Skeletal muscle tissue (tissue), 4 donors: ENCODE results near the gene MTUS2. TPM values are rescaled to one million over a fixed set of nuclear protein-coding genes. Genes with fewer than 3 reads are reported as not detected.

ENCODE experiments used
- H3K27ac ChIP-seq: one replicate; pipeline ENCODE4 v1.7.0; 2013; ENCODE audit warnings: mild to moderate bottlenecking, low read depth, low read length, inconsistent platforms
- H3K27me3 ChIP-seq, 3 donors: one replicate each; pipeline ENCODE4 v1.7.0; 2013; ENCODE audit warnings: low read length in 3 of 3; ENCODE audit not compliant: control insufficient read depth in 3 of 3, insufficient read depth in 3 of 3
- H3K36me3 ChIP-seq, 3 donors: one replicate each; pipeline ENCODE4 v1.7.0; 2013; ENCODE audit warnings: low read length in 3 of 3; ENCODE audit not compliant: control insufficient read depth in 3 of 3, insufficient read depth in 3 of 3
- H3K4me1 ChIP-seq, 3 donors: one replicate each; pipeline ENCODE4 v1.7.0; 2013; ENCODE audit warnings: low read length in 3 of 3, mild to moderate bottlenecking in 3 of 3; ENCODE audit not compliant: control insufficient read depth in 3 of 3, insufficient read depth in 3 of 3
- H3K4me3 ChIP-seq, 3 donors: one replicate each; pipeline ENCODE4 v1.7.0; 2013; ENCODE audit warnings: low read length in 3 of 3
- H3K9ac ChIP-seq, 3 donors: one replicate each; pipeline ENCODE4 v1.7.0; 2013; ENCODE audit warnings: low read length in 3 of 3, mild to moderate bottlenecking in 3 of 3, moderate library complexity in 2 of 3, low read depth in 1 of 3
- H3K9me3 ChIP-seq, 3 donors: one replicate each; pipeline ENCODE4 v1.7.0; 2013; ENCODE audit warnings: low read length in 3 of 3; ENCODE audit not compliant: control insufficient read depth in 3 of 3
- total RNA-seq: library from RNA; depleted of rRNA; stranded (reverse); fragments of >200 nt; gene quantifications from one replicate; pipeline ENCODE4 v1.2.3, GENCODE V29; 2014
- donor health status: Osteomylitis.

MTUS2 gene
- total RNA-seq, 1 donor from 2014 or later, result 4.2 TPM

DNA sequence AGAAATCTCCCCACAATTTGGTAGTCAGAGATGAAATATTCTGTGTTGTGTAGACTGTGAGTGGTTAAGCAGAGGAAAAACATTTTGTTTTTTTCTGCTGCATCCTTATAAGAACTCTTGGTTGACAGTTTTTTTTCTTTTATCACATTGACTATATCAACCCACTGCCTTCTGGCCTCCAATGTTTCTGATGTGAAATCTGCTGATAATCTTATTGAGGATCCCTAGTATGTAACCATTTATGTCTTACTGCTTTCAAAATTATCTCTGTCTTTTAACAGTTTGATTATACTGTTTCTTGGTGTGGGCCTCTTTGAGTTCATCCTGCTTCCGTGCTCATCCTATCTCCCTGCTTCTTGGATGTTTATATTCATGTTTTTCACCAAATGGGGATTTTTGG, 316.9 kb downstream of the MTUS2 start:
- Histone ChIP-seq H3K4me1 (no peaks in the 10 kb centered on the region), H3K27me3 (no peaks in the 10 kb centered on the region), H3K4me3 (no peak overlapping the region), H3K9ac (no peak overlapping the region), H3K27ac (no peak overlapping the region), H3K36me3 (no peaks in the 10 kb centered on the region), H3K9me3 (peaks cover 0 to 2% (median 0%) of the 10 kb centered on the region in 3 donors)

DNA sequence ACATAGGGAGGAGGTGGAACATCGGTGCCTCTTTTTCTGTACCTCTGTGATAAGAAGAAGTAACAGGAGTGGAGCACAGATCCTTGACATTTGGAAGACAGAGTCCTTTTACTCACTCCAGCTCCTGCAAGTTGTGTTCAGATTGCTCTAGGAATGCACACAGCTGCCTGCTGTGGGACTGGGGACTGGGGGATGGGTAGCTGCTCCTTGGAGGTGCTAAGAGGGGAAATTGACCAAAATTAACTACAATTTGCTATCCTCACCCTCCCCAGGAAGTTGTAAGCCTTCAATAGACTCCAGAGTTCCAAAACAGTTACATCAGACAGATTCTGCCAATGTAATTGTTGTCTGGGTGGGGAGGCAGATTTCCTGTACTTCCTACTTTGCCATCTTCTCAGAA, 317.9 kb downstream of the MTUS2 start:
- H3K27ac ChIP-seq, result no peak overlapping the region
- no peak overlapping the region for H3K4me3 ChIP-seq
- no peaks in the 10 kb centered on the region for H3K36me3 ChIP-seq
- H3K4me1 ChIP-seq, result no peaks in the 10 kb centered on the region
- peaks cover 0 to 2% (median 0%) of the 10 kb centered on the region in 3 donors for H3K9me3 ChIP-seq
- H3K27me3 ChIP-seq, result no peaks in the 10 kb centered on the region
- no peak overlapping the region for H3K9ac ChIP-seq

DNA sequence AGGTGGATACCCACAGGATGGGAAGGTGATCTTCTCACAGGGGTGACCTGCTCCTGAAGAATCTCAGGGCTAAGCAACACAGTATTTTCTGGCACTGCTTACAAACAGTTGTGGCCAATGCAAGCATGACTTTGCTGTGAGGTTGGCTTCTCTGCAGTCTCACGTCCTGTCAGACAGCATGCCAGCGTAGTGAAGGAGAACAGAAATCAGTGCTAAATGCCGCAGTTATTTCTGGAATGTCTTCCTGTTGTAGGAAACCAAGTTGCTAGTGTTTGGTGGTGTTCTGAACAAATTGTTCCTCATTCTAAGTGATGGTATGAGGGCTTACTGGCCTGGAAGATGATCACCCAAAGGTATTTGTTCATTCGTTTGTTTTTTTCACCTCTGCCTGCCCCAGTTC, 320.1 kb downstream of the MTUS2 start:
- no peaks in the 10 kb centered on the region for H3K36me3 ChIP-seq
- no peak overlapping the region for H3K4me3 ChIP-seq
- no peak overlapping the region for H3K27ac ChIP-seq

GRCh38 chr13:29143847-29144246, 323.7 kb downstream of the MTUS2 start:
- H3K27me3 ChIP-seq, result no peaks in the 10 kb centered on the region
- no peaks in the 10 kb centered on the region for H3K9me3 ChIP-seq
- H3K4me3 ChIP-seq, result no peak overlapping the region
- no peak overlapping the region for H3K27ac ChIP-seq
- no peaks in the 10 kb centered on the region for H3K4me1 ChIP-seq
- no peaks in the 10 kb centered on the region for H3K36me3 ChIP-seq
- H3K9ac ChIP-seq, result no peak overlapping the region

More for the DNA sequence above, 320.1 kb downstream of the MTUS2 start:
- H3K9me3 ChIP-seq, result peaks cover 0 to 2% (median 0%) of the 10 kb centered on the region in 3 donors
- H3K9ac ChIP-seq, result no peak overlapping the region
- H3K4me1 ChIP-seq, result no peaks in the 10 kb centered on the region
- no peaks in the 10 kb centered on the region for H3K27me3 ChIP-seq

GRCh38 chr13:29154390-29154789, 334.3 kb downstream of the MTUS2 start:
- Histone ChIP-seq H3K4me1 (no peaks in the 10 kb centered on the region), H3K9me3 (no peaks in the 10 kb centered on the region), H3K4me3 (no peak overlapping the region), H3K27ac (no peak overlapping the region), H3K9ac (no peak overlapping the region), H3K36me3 (no peaks in the 10 kb centered on the region), H3K27me3 (no peaks in the 10 kb centered on the region)

DNA sequence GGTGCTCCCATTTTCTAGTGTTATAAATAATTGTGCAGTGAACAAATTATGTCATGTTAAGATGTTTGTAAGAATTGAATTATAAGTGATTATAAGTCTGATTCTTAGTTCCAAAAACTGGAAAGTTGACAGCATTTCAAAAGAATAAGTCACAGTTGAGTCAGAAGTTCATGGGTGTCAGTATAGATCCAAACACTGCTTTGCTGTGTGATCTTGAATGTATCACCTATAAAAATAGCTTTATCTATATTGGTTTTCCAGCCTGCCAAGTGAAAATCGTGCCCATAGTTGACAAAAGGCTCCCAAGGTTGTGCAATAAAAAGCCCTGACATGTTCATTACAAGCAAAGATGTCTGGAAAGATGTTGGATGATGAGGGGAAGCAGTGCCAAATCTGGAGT, 336.0 kb downstream of the MTUS2 start:
- Histone ChIP-seq H3K36me3 (no peaks in the 10 kb centered on the region), H3K4me1 (no peaks in the 10 kb centered on the region), H3K27me3 (no peaks in the 10 kb centered on the region), H3K4me3 (no peak overlapping the region), H3K9ac (no peak overlapping the region), H3K27ac (no peak overlapping the region), H3K9me3 (no peaks in the 10 kb centered on the region)

DNA sequence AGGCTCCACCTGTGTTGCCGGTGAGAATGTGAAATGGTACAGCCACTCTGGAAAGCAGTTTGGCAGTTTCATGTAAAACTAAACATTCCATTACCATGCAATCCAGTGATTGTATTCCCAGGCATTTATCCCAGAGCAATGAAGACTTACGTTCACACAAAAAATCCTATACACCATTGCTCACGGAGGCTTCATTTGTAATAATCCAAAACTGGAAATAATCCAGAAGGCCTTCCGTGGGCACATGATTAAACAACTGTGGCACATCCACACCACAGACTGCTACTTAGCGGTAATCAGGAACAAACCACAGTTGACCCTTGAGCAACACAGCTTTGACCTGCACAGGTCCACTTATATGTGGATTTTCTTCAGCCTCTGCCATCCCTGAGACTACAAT, 339.7 kb downstream of the MTUS2 start:
- Histone ChIP-seq H3K9ac (no peak overlapping the region), H3K36me3 (no peaks in the 10 kb centered on the region), H3K27me3 (no peaks in the 10 kb centered on the region), H3K9me3 (no peaks in the 10 kb centered on the region), H3K4me3 (no peak overlapping the region), H3K27ac (no peak overlapping the region), H3K4me1 (no peaks in the 10 kb centered on the region)

DNA sequence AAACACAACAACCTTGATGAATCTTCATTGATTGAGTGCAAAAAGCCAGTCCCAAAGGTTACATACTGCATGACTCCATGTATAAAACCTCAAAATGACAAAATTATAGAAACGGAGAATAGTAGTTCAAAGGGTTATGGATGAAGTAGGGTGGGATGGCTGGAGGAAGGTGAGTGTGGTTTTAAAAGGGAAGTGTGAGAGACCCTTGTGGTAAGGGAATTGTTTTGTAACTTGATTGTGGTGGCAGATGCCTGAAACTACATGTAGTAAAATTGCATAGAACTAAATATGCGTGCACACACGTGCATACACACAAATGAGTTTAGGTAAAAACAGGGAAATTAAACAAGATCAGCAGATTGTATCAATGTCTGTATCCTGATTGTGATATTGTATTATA, 340.7 kb downstream of the MTUS2 start:
- H3K4me3 ChIP-seq, result no peak overlapping the region
- H3K27ac ChIP-seq, result no peak overlapping the region
- no peaks in the 10 kb centered on the region for H3K27me3 ChIP-seq
- H3K36me3 ChIP-seq, result no peaks in the 10 kb centered on the region
- H3K9ac ChIP-seq, result no peak overlapping the region
- H3K4me1 ChIP-seq, result no peaks in the 10 kb centered on the region
- H3K9me3 ChIP-seq, result no peaks in the 10 kb centered on the region

- H3K27me3 ChIP-seq, result no peaks in the 10 kb centered on the region
- no peaks in the 10 kb centered on the region for H3K9me3 ChIP-seq
- H3K4me1 ChIP-seq, result no peaks in the 10 kb centered on the region
- H3K27ac ChIP-seq, result no peak overlapping the region
- no peaks in the 10 kb centered on the region for H3K36me3 ChIP-seq
- H3K4me3 ChIP-seq, result no peak overlapping the region
- H3K9ac ChIP-seq, result no peak overlapping the region
These were observed 341.5 kb downstream of the MTUS2 start for GRCh38 chr13:29161676-29162075.

DNA sequence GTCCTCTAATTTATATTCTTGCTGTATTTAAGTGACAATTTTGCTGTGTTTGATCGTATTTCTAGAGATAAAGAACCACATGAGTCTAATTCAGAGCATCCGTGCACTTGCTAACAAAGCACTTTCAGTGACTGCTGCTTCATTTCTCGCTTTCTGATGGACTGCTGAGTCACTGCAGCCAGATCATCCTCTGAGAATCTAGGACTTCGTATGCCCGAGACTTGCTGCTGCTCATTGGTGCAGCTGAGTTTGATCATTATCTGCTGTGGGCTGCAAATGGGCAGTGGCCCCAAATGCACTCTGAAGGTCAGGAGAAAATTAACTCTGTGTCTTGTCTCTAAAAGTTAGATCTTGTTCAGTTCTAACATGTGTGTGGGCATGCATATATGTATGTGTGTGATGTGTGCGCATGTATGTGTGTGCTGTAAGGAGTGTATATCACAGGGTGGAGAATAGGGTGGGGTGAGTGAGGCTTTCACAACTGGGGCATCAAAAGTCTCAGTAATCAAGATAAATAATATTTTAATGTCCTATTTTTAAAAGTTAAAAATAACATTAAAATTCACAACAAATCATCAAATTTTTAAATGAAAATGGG, 342.6 kb downstream of the MTUS2 start:
- Histone ChIP-seq H3K36me3 (no peaks in the 10 kb centered on the region), H3K27ac (no peak overlapping the region), H3K4me3 (no peak overlapping the region), H3K9ac (no peak overlapping the region), H3K9me3 (no peaks in the 10 kb centered on the region), H3K4me1 (no peaks in the 10 kb centered on the region), H3K27me3 (no peaks in the 10 kb centered on the region)
